ENCODE measurements around the gene ALG9.

The ALG9 gene

DNA sequence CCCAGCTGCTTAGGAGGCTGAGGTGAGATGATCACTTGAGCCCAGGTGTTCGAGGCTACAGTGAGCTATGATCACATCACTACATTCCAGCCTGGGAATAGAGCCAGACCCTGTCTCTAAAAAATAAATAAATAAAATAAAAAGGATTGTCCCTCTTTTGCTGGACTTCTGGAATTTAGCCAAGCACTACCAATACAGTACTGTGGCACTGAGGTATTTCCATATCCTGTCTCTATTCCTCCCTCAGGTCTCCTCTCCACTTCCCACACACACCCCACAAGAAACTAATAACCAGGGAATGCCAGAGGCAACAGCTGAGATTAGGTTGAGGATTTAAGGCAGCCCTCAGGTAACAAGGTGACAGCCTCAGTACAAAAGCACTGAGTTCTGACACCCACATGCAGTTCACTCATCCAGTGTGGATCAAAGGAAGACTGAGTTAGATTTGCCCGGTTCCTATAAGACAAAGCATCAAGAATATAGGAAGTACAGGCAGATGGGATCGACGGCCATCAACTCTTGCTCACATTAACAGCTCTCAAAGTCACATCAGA is 100.7 kb downstream of the ALG9 start:
- no peak for DNase-seq (ENCODE audit: low read depth in 1 of 2, low spot score in 1 of 2)
- Histone ChIP-seq H3K4me3 (replicated peaks; ENCODE audit: insufficient read depth, low read length) (no peak overlapping the region), H3K27ac (replicated peaks) (no peak overlapping the region), H3K27me3 (ENCODE audit: insufficient read depth, poor library complexity, severe bottlenecking) (no peaks in the 10 kb centered on the region)
- TF ChIP-seq SPI1 (IDR thresholded peaks at IDR 0.05; ENCODE audit: borderline replicate concordance, low read depth), result no peak
- no peak for TF ChIP-seq POLR2AphosphoS5 (IDR thresholded peaks at IDR 0.05; ENCODE audit: low read depth)
- TF ChIP-seq REST (IDR thresholded peaks at IDR 0.05; ENCODE audit: insufficient replicate concordance, low read depth), result no peak
- TF ChIP-seq GABPA (IDR thresholded peaks at IDR 0.05; ENCODE audit: low read depth), result no peak
- no peak for TF ChIP-seq CTCF (IDR thresholded peaks at IDR 0.05; ENCODE audit: insufficient read depth, low read length)

- Histone ChIP-seq H3K27me3 (ENCODE audit: insufficient read depth, poor library complexity, severe bottlenecking) (no peaks in the 10 kb centered on the region), H3K4me3 (replicated peaks; ENCODE audit: insufficient read depth, low read length) (peak overlapping the region; percentile 98), H3K27ac (replicated peaks) (peak overlapping the region; percentile 71)
- no peak for DNase-seq (ENCODE audit: low read depth in 1 of 2, low spot score in 1 of 2)
- no peak for TF ChIP-seq REST (IDR thresholded peaks at IDR 0.05; ENCODE audit: insufficient replicate concordance, low read depth)
- no peak for TF ChIP-seq CTCF (IDR thresholded peaks at IDR 0.05; ENCODE audit: insufficient read depth, low read length)
- no peak for TF ChIP-seq GABPA (IDR thresholded peaks at IDR 0.05; ENCODE audit: low read depth)
- no peak for TF ChIP-seq POLR2AphosphoS5 (IDR thresholded peaks at IDR 0.05; ENCODE audit: low read depth)
- no peak for TF ChIP-seq SPI1 (IDR thresholded peaks at IDR 0.05; ENCODE audit: borderline replicate concordance, low read depth)
Observed at GRCh38 chr11:111766834-111767142, 104.6 kb downstream of the ALG9 start.

GRCh38 chr11:111765984-111766833 is 105.2 kb downstream of the ALG9 start, which contains the start of gene PPP2R1B:
PPP2R1B (minus strand) TSS chr11:111766389; CDS start chr11:111766361, 28 bp downstream.
- DNase-seq (ENCODE audit: low read depth in 1 of 2, low spot score in 1 of 2), result peak; percentile 38 to 60
- Histone ChIP-seq H3K27ac (replicated peaks) (peak within 1 kb of the TSS; percentile 71), H3K4me3 (replicated peaks; ENCODE audit: insufficient read depth, low read length) (peak within 1 kb of the TSS; percentile 98), H3K27me3 (ENCODE audit: insufficient read depth, poor library complexity, severe bottlenecking) (no peaks in the 10 kb centered on the region)
- TF ChIP-seq POLR2AphosphoS5 (IDR thresholded peaks at IDR 0.05; ENCODE audit: low read depth) (peak; percentile 55), CTCF (IDR thresholded peaks at IDR 0.05; ENCODE audit: insufficient read depth, low read length) (no peak), REST (IDR thresholded peaks at IDR 0.05; ENCODE audit: insufficient replicate concordance, low read depth) (no peak), GABPA (IDR thresholded peaks at IDR 0.05; ENCODE audit: low read depth) (no peak), SPI1 (IDR thresholded peaks at IDR 0.05; ENCODE audit: borderline replicate concordance, low read depth) (no peak)

All from HL-60 (cell line).